Osteoblast (primary cell): ENCODE measurements around the gene LHFPL6. TPM values are rescaled to one million over a fixed set of nuclear protein-coding genes. Genes with fewer than 3 reads are reported as not detected.

Source experiments
- DNase-seq: peaks from one replicate; pipeline ENCODE4 v3.0.0; 2011; ENCODE audit warnings: low spot score, mixed read lengths; ENCODE audit not compliant: insufficient read length; ENCODE audit errors: missing footprints
- H2AFZ ChIP-seq: 2 replicates; pipeline ENCODE4 v1.6.0; 2011; ENCODE audit warnings: mild to moderate bottlenecking, low read length
- H3K27ac ChIP-seq: 2 replicates; pipeline ENCODE4 v1.5.1; 2011; ENCODE audit warnings: mild to moderate bottlenecking, low read depth, low read length, moderate library complexity
- H3K27me3 ChIP-seq: 2 replicates; pipeline ENCODE4 v1.6.0; 2012; ENCODE audit warnings: mild to moderate bottlenecking, control low read depth, inconsistent platforms, low read length, moderate library complexity; ENCODE audit not compliant: insufficient read depth
- H3K36me3 ChIP-seq: 2 replicates; pipeline ENCODE4 v1.5.1; 2011; ENCODE audit warnings: mild to moderate bottlenecking, low read length, control low read depth, moderate library complexity; ENCODE audit not compliant: insufficient read depth
- H3K4me1 ChIP-seq: 2 replicates; pipeline ENCODE4 v1.5.1; 2011; ENCODE audit warnings: mild to moderate bottlenecking, low read length, control low read depth, moderate library complexity; ENCODE audit not compliant: insufficient read depth
- H3K4me2 ChIP-seq: 2 replicates; pipeline ENCODE4 v1.6.0; 2011; ENCODE audit warnings: mild to moderate bottlenecking, low read length; ENCODE audit not compliant: insufficient read depth
- H3K4me3 ChIP-seq: fragments of 200-600 bp; sonication (generic); 3 replicates; pipeline ENCODE4 v1.5.1; 2012; ENCODE audit warnings: mild to moderate bottlenecking, low read length, inconsistent platforms; ENCODE audit not compliant: insufficient read depth
- H3K79me2 ChIP-seq: 2 replicates; pipeline ENCODE4 v1.6.0; 2012; ENCODE audit warnings: mild to moderate bottlenecking, low read length, control low read depth, inconsistent platforms; ENCODE audit not compliant: insufficient read depth
- H3K9me3 ChIP-seq: 2 replicates; pipeline ENCODE4 v1.5.1; 2011; ENCODE audit warnings: low read depth, low read length, control low read depth
- H4K20me1 ChIP-seq: 2 replicates; pipeline ENCODE4 v1.6.0; 2012; ENCODE audit warnings: mild to moderate bottlenecking, low read length, control low read depth; ENCODE audit not compliant: insufficient read depth
- total RNA-seq: library from RNA; depleted of rRNA; stranded (reverse); fragments of >200 nt; gene quantifications from 2 replicates; pipeline ENCODE4 v1.2.3, GENCODE V29; 2012
- TF ChIP-seq, protein P1 (sequence below): IDR thresholded peaks from 2 replicates; pipeline ENCODE4 v1.5.1; 2011; ENCODE audit warnings: mild to moderate bottlenecking, low read depth, low read length, moderate library complexity; ENCODE audit errors: extremely low read depth

Gene LHFPL6
- total RNA-seq, 1 donor, result 112 TPM

DNA sequence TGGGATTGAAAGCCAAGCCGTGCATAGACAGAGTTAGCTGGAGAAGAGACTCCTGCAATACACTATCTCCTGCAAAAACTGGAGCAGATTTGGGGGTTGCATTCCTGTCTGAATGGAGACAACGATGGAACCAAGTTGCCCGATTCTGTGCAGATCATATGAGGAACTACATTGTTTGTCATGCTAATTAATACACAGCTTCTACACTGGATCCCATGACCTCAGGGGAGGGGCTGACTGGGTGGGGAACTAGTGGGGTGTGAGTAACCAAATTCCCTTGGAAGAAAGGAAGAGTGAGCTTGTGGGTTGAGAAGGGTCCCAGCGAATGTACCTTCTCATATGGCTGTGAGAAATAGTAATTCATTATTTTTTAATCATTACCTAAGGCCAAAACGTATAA lies 214.0 kb downstream of the LHFPL6 start:
- Histone ChIP-seq H3K27me3 (no peaks in the 10 kb centered on the region), H3K9me3 (no peaks in the 10 kb centered on the region), H4K20me1 (peaks cover 16% of the 10 kb centered on the region), H3K4me2 (no peak overlapping the region), H3K79me2 (peaks cover 3% of the 10 kb centered on the region), H3K4me1 (peaks cover 13% of the 10 kb centered on the region), H3K27ac (no peak overlapping the region), H3K4me3 (no peak overlapping the region), H2AFZ (no peak overlapping the region), H3K36me3 (no peaks in the 10 kb centered on the region)
- TF ChIP-seq, protein P1, sequence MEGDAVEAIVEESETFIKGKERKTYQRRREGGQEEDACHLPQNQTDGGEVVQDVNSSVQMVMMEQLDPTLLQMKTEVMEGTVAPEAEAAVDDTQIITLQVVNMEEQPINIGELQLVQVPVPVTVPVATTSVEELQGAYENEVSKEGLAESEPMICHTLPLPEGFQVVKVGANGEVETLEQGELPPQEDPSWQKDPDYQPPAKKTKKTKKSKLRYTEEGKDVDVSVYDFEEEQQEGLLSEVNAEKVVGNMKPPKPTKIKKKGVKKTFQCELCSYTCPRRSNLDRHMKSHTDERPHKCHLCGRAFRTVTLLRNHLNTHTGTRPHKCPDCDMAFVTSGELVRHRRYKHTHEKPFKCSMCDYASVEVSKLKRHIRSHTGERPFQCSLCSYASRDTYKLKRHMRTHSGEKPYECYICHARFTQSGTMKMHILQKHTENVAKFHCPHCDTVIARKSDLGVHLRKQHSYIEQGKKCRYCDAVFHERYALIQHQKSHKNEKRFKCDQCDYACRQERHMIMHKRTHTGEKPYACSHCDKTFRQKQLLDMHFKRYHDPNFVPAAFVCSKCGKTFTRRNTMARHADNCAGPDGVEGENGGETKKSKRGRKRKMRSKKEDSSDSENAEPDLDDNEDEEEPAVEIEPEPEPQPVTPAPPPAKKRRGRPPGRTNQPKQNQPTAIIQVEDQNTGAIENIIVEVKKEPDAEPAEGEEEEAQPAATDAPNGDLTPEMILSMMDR, result no peak
- DNase-seq, result no peak

- Histone ChIP-seq H2AFZ (no peak overlapping the region), H3K36me3 (no peaks in the 10 kb centered on the region), H3K27me3 (no peaks in the 10 kb centered on the region), H3K4me2 (no peak overlapping the region), H3K4me1 (peaks cover 13% of the 10 kb centered on the region), H3K4me3 (no peak overlapping the region), H3K9me3 (no peaks in the 10 kb centered on the region), H3K79me2 (peaks cover 5% of the 10 kb centered on the region), H3K27ac (no peak overlapping the region), H4K20me1 (peaks cover 16% of the 10 kb centered on the region)
- DNase-seq, result no peak
- TF ChIP-seq, protein P1, result no peak
These were observed 217.3 kb downstream of the LHFPL6 start for GRCh38 chr13:39385621-39386231.

- DNase-seq, result no peak
- peaks cover 5% of the 10 kb centered on the region for H3K79me2 ChIP-seq
- no peaks in the 10 kb centered on the region for H3K27me3 ChIP-seq
- peaks cover 16% of the 10 kb centered on the region for H4K20me1 ChIP-seq
- no peak overlapping the region for H3K27ac ChIP-seq
- no peak overlapping the region for H2AFZ ChIP-seq
- no peak overlapping the region for H3K4me3 ChIP-seq
- TF ChIP-seq, protein P1, result no peak
- no peaks in the 10 kb centered on the region for H3K36me3 ChIP-seq
- H3K4me2 ChIP-seq, result no peak overlapping the region
- peaks cover 15% of the 10 kb centered on the region for H3K4me1 ChIP-seq
- no peaks in the 10 kb centered on the region for H3K9me3 ChIP-seq
These were observed 217.8 kb downstream of the LHFPL6 start for GRCh38 chr13:39385154-39385553.

GRCh38 chr13:39381456-39381855 lies 221.5 kb downstream of the LHFPL6 start:
- Histone ChIP-seq H3K79me2 (peaks cover 5% of the 10 kb centered on the region), H3K4me3 (no peak overlapping the region), H3K36me3 (no peaks in the 10 kb centered on the region), H3K27me3 (no peaks in the 10 kb centered on the region), H3K4me1 (peaks cover 20% of the 10 kb centered on the region), H4K20me1 (peaks cover 14% of the 10 kb centered on the region), H3K4me2 (no peak overlapping the region), H3K27ac (no peak overlapping the region), H2AFZ (no peak overlapping the region), H3K9me3 (no peaks in the 10 kb centered on the region)
- TF ChIP-seq, protein P1, result no peak
- no peak for DNase-seq
